HepG2 (cell line): ENCODE results near the gene AKAP14. TPM values are rescaled to one million over a fixed set of nuclear protein-coding genes. Genes with fewer than 3 reads are reported as not detected.

ENCODE experiments used
- BRD4 ChIP-seq: sonication (generic); formaldehyde crosslinking; IDR thresholded peaks from 2 replicates; pipeline ENCODE4 v1.4.0; 2020; ENCODE audit warnings: missing genetic modification reagents
- EP300 ChIP-seq, 3 experiments: sonication (generic) in 1 of 3; formaldehyde crosslinking in 1 of 3; IDR thresholded peaks; 2 replicates each; pipeline versions ENCODE4 v1.5.1 to v1.6.1; 2011 to 2020; ENCODE audit warnings: low read depth in 2 of 3, low read length in 2 of 3, borderline replicate concordance in 1 of 3, improper control_type of control experiment in 1 of 3, mild to moderate bottlenecking in 1 of 3, missing genetic modification reagents in 1 of 3, moderate library complexity in 1 of 3
- ESRRA ChIP-seq: sonication (generic); formaldehyde crosslinking; IDR thresholded peaks from 2 replicates; pipeline ENCODE4 v1.5.1; 2020; ENCODE audit warnings: mild to moderate bottlenecking, low read depth, missing genetic modification reagents
- HDAC6 ChIP-seq: fragments of 200-600 bp; sonication (generic); IDR thresholded peaks from 2 replicates; pipeline ENCODE4 v1.7.0; 2017; ENCODE audit warnings: mild to moderate bottlenecking, antibody characterized with exemption, low read length, low read depth
- HMGXB3 ChIP-seq: sonication (generic); formaldehyde crosslinking; IDR thresholded peaks from 2 replicates; pipeline ENCODE4 v1.4.0; 2020; ENCODE audit warnings: missing genetic modification reagents, borderline replicate concordance
- HNRNPL ChIP-seq: fragments of 200-400 bp; formaldehyde crosslinking; IDR thresholded peaks from 2 replicates; pipeline ENCODE4 v1.6.1; 2017; ENCODE audit warnings: mild to moderate bottlenecking, low read depth, low read length
- PBX3 ChIP-seq: sonication (generic); formaldehyde crosslinking; IDR thresholded peaks from 2 replicates; pipeline ENCODE4 v1.8.1; 2023; ENCODE audit warnings: missing genetic modification reagents, inconsistent platforms, borderline replicate concordance
- RAD51 ChIP-seq: fragments of 450-650 bp; IDR thresholded peaks from 2 replicates; pipeline ENCODE4 v1.6.1; 2016; ENCODE audit warnings: borderline replicate concordance
- RBAK ChIP-seq: sonication (generic); formaldehyde crosslinking; IDR thresholded peaks from 2 replicates; pipeline ENCODE4 v1.5.1; 2020; ENCODE audit warnings: mild to moderate bottlenecking, missing genetic modification reagents
- SETDB1 ChIP-seq: sonication (generic); formaldehyde crosslinking; IDR thresholded peaks from 2 replicates; pipeline ENCODE4 v1.5.1; 2020; ENCODE audit warnings: missing genetic modification reagents, mild to moderate bottlenecking, borderline replicate concordance
- SMAD9 ChIP-seq: sonication (generic); formaldehyde crosslinking; IDR thresholded peaks from 2 replicates; pipeline ENCODE4 v1.5.1; 2020; ENCODE audit warnings: mild to moderate bottlenecking, missing genetic modification reagents
- SMYD3 ChIP-seq: sonication (generic); formaldehyde crosslinking; IDR thresholded peaks from 2 replicates; pipeline ENCODE4 v1.8.1; 2023; ENCODE audit warnings: mild to moderate bottlenecking, missing genetic modification reagents
- SP1 ChIP-seq, 2 experiments: fragments of 450-650 bp in 1 of 2; sonication (generic) in 1 of 2; formaldehyde crosslinking in 1 of 2; IDR thresholded peaks; 2 replicates each; pipeline versions ENCODE4 v1.4.0 to v1.6.1; 2016 to 2020; ENCODE audit warnings: missing genetic modification reagents in 1 of 2
- SP2 ChIP-seq: sonication (generic); formaldehyde crosslinking; IDR thresholded peaks from 2 replicates; pipeline ENCODE4 v1.5.1; 2020; ENCODE audit warnings: mild to moderate bottlenecking, missing genetic modification reagents
- TOE1 ChIP-seq: sonication (generic); formaldehyde crosslinking; IDR thresholded peaks from 2 replicates; pipeline ENCODE4 v1.4.0; 2020; ENCODE audit warnings: mild to moderate bottlenecking, missing genetic modification reagents
- ZC3H4 ChIP-seq: sonication (generic); formaldehyde crosslinking; IDR thresholded peaks from 2 replicates; pipeline ENCODE4 v1.4.0; 2020; ENCODE audit warnings: missing genetic modification reagents, borderline replicate concordance
- ZFP90 ChIP-seq: sonication (generic); formaldehyde crosslinking; IDR thresholded peaks from 2 replicates; pipeline ENCODE4 v1.8.0; 2022; ENCODE audit warnings: missing genetic modification reagents, mild to moderate bottlenecking, inconsistent platforms, borderline replicate concordance
- ZNF232 ChIP-seq: sonication (generic); formaldehyde crosslinking; IDR thresholded peaks from 2 replicates; pipeline ENCODE4 v1.4.0; 2020; ENCODE audit warnings: missing genetic modification reagents, borderline replicate concordance
- ZNF3 ChIP-seq: IDR thresholded peaks from 2 replicates; pipeline ENCODE4 v1.7.0; 2017; ENCODE audit warnings: inconsistent platforms
- ZNF605 ChIP-seq: sonication (generic); formaldehyde crosslinking; IDR thresholded peaks from 2 replicates; pipeline ENCODE4 v1.8.0; 2022; ENCODE audit warnings: mild to moderate bottlenecking, missing genetic modification reagents
- ZNF629 ChIP-seq: sonication (generic); formaldehyde crosslinking; conservative IDR thresholded peaks from 2 replicates; pipeline ENCODE4 v1.5.0; 2020; ENCODE audit warnings: missing genetic modification reagents
- ZNF737 ChIP-seq: sonication (generic); formaldehyde crosslinking; IDR thresholded peaks from 2 replicates; pipeline ENCODE4 v1.5.0; 2020; ENCODE audit warnings: missing genetic modification reagents, mild to moderate bottlenecking, borderline replicate concordance
- ZNF790 ChIP-seq: sonication (generic); formaldehyde crosslinking; IDR thresholded peaks from 2 replicates; pipeline ENCODE4 v1.8.0; 2022; ENCODE audit warnings: missing genetic modification reagents, mild to moderate bottlenecking, borderline replicate concordance
- ZNF816 ChIP-seq: sonication (generic); formaldehyde crosslinking; IDR thresholded peaks from 2 replicates; pipeline ENCODE4 v1.8.0; 2022; ENCODE audit warnings: missing genetic modification reagents, mild to moderate bottlenecking, borderline replicate concordance
- ZNF839 ChIP-seq: sonication (generic); formaldehyde crosslinking; IDR thresholded peaks from 2 replicates; pipeline ENCODE4 v1.4.0; 2020; ENCODE audit warnings: missing genetic modification reagents, mild to moderate bottlenecking, borderline replicate concordance
- polyA plus RNA-seq, 8 experiments: library from polyadenylated mRNA; depleted of rRNA in 3 of 8; stranded (reverse) in 7 of 8; unstranded in 1 of 8; fragments of >200 nt; fragmentation: Illumina TruSeq in 4 of 8; extraction: Trizol in 4 of 8; gene quantifications; 2 replicates each; pipeline versions ENCODE4 v1.2.1 to v1.2.3, GENCODE V29; 2011 to 2016; ENCODE audit warnings: low read depth in 4 of 8, missing spikeins in 1 of 8, mixed read lengths in 1 of 8; ENCODE audit not compliant: insufficient read depth in 1 of 8
- total RNA-seq, 5 experiments: library from RNA; depleted of rRNA; stranded (reverse); fragments of >200 nt; fragmentation: Illumina TruSeq; extraction: Trizol; gene quantifications; 2 replicates each; pipeline ENCODE4 v1.2.3, GENCODE V29; 2016; ENCODE audit warnings: low read depth in 1 of 5

The AKAP14 gene
- total and polyA plus RNA-seq, 2 of the 13 experiments (the other 11 are each of a cell fraction or from before 2014, with no cell fraction given) = 0.20 to 1.7 TPM

- 0 out of 2 replicates have a peak, but pooled peaks have one; percentile 58 for TF ChIP-seq HMGXB3 (CRISPR knock-in tag)
- no peak for TF ChIP-seq RBAK
- TF ChIP-seq ZNF816 (CRISPR knock-in tag) = 0 out of 2 replicates have a peak, but pooled peaks have one; percentile 27
- no peak for TF ChIP-seq ZNF737 (CRISPR knock-in tag)
- TF ChIP-seq SETDB1 (CRISPR knock-in tag) = no peak
- TF ChIP-seq ZNF839 = no peak
- TF ChIP-seq ZC3H4 (CRISPR knock-in tag) = no peak
- TF ChIP-seq SP1 (IDR thresholded peaks at IDR 0.05) = no peak
- TF ChIP-seq SP1 (CRISPR knock-in tag; IDR thresholded peaks at IDR 0.05) = no peak
- TF ChIP-seq SMYD3 (CRISPR knock-in tag) = no peak
- no peak for TF ChIP-seq SMAD9 (CRISPR knock-in tag)
- no peak; the same call in 1 of the 2 replicates for TF ChIP-seq BRD4 (CRISPR knock-in tag)
- TF ChIP-seq ESRRA (CRISPR knock-in tag) = no peak
- no peak for TF ChIP-seq SP2 (CRISPR knock-in tag)
- no peak for TF ChIP-seq HNRNPL
- TF ChIP-seq ZNF605 (CRISPR knock-in tag) = peak; percentile 25; the same call in 1 of the 2 replicates
- TF ChIP-seq TOE1 = no peak
- peak in 1 of 2 experiments; percentile 41; a peak in 1 of 4 replicates for TF ChIP-seq EP300 (IDR thresholded peaks at IDR 0.05; ENCODE audit: low read depth in 2 of 2, low read length in 2 of 2)
- no peak for TF ChIP-seq EP300 (CRISPR knock-in tag; IDR thresholded peaks at IDR 0.05; ENCODE audit: borderline replicate concordance)
- peak; percentile 49; the same call in 1 of the 2 replicates for TF ChIP-seq ZFP90 (CRISPR knock-in tag)
- no peak for TF ChIP-seq HDAC6
- no peak for TF ChIP-seq ZNF629 (CRISPR knock-in tag)
- no peak for TF ChIP-seq ZNF790 (CRISPR knock-in tag)
- TF ChIP-seq PBX3 = no peak
- TF ChIP-seq ZNF3 (CRISPR knock-in tag) = no peak
- no peak for TF ChIP-seq RAD51
- 0 out of 2 replicates have a peak, but pooled peaks have one; percentile 57 for TF ChIP-seq ZNF232 (CRISPR knock-in tag)
Observed at GRCh38 chrX:119943185-119943988, 47.7 kb downstream of the AKAP14 start, which contains the start of gene NKAP (continued).
